NCI-H524 (cell line): Measurements from ENCODE around the gene HES5.
"Not testable (repeated sequence)": the region's sequence is repeated elsewhere in the genome, so short reads cannot be mapped to it uniquely, and the experiment has no call there.

ENCODE experiments used
- DNase-seq, 2 experiments: peaks; one replicate each; lab custom pipeline; 2025; lab: John Stamatoyannopoulos, UW

Gene HES5

GRCh38 chr1:2560299-2561073, 30.4 kb upstream of the HES5 start:
- DNase-seq = no peak

- DNase-seq = no peak
Observed at GRCh38 chr1:2559509-2560298, 29.6 kb upstream of the HES5 start.

- DNase-seq = no peak
Observed at GRCh38 chr1:2558861-2559260, 28.8 kb upstream of the HES5 start.

GRCh38 chr1:2558420-2558819, 28.4 kb upstream of the HES5 start:
- no peak for DNase-seq

GRCh38 chr1:2557482-2558400, 27.7 kb upstream of the HES5 start:
- no peak for DNase-seq

GRCh38 chr1:2556678-2557481, 26.8 kb upstream of the HES5 start:
- no peak for DNase-seq

GRCh38 chr1:2556277-2556677, 26.2 kb upstream of the HES5 start, which contains the start of gene TNFRSF14:
Gene TNFRSF14, plus strand, starts transcription at chr1:2556371. Its CDS starts 294 bp downstream, at chr1:2556665.
- DNase-seq = peak in 1 of 2 experiments; percentile 25

GRCh38 chr1:2555634-2556276, 25.7 kb upstream of the HES5 start:
- DNase-seq = no peak

- peak; percentile 16 to 49 for DNase-seq
Observed at GRCh38 chr1:2554621-2555387, 24.7 kb upstream of the HES5 start.

- DNase-seq = no peak
Observed at GRCh38 chr1:2553871-2554620, 24.0 kb upstream of the HES5 start.

GRCh38 chr1:2553076-2553475, 23.0 kb upstream of the HES5 start:
- not testable (repeated sequence) for DNase-seq

GRCh38 chr1:2552189-2552588, 22.1 kb upstream of the HES5 start:
- DNase-seq = no peak

GRCh38 chr1:2551544-2551943, 21.5 kb upstream of the HES5 start:
- not testable (repeated sequence) for DNase-seq

- not testable (repeated sequence) for DNase-seq
Observed at GRCh38 chr1:2550309-2550861, 20.3 kb upstream of the HES5 start.

GRCh38 chr1:2549367-2550029, 19.4 kb upstream of the HES5 start:
- DNase-seq = not testable (repeated sequence)

- DNase-seq = peak; percentile 27 to 57
Observed at GRCh38 chr1:2548068-2548589, 18.1 kb upstream of the HES5 start.

GRCh38 chr1:2547210-2548067, 17.4 kb upstream of the HES5 start:
- no peak for DNase-seq
